Heart left ventricle (tissue), 16 donors: ENCODE data around the gene BRINP1. TPM values are rescaled to one million over a fixed set of nuclear protein-coding genes. Genes with fewer than 3 reads are reported as not detected.

ENCODE experiments used
- ATAC-seq, 4 donors: fragments of 200-7000 bp; cut with Tn5 transposase; one replicate each; pipeline ENCODE4 v1.9.1; 2020 to 2022; ENCODE audit warnings: moderate library complexity in 4 of 4, mild to moderate bottlenecking in 3 of 4, moderate number of reproducible peaks in 1 of 4
- DNase-seq, 5 donors: peaks; one replicate each; pipeline ENCODE4 v3.0.0-alpha.2; 2020
- H3K27ac ChIP-seq, 12 donors: fragments of 200-600 bp; sonication (generic) in 4 of 12; one replicate each; pipeline versions ENCODE4 v1.5.0 to v1.8.0; 2016 to 2022; ENCODE audit warnings: mild to moderate bottlenecking in 2 of 12
- H3K27me3 ChIP-seq, 9 donors: fragments of 200-600 bp; sonication (generic) in 2 of 9; one replicate each; pipeline versions ENCODE4 v1.5.1 to v1.8.0; 2016 to 2022; ENCODE audit warnings: mild to moderate bottlenecking in 3 of 9
- H3K36me3 ChIP-seq, 9 donors: fragments of 200-600 bp; sonication (generic) in 2 of 9; one replicate each; pipeline versions ENCODE4 v1.5.0 to v1.8.0; 2018 to 2022; ENCODE audit warnings: mild to moderate bottlenecking in 2 of 9
- H3K4me1 ChIP-seq, 12 donors: fragments of 200-600 bp; sonication (generic) in 4 of 12; one replicate each; pipeline versions ENCODE4 v1.5.0 to v1.8.0; 2016 to 2022; ENCODE audit warnings: mild to moderate bottlenecking in 3 of 12
- H3K4me3 ChIP-seq, 12 donors: fragments of 200-600 bp; sonication (generic) in 4 of 12; one replicate each; pipeline versions ENCODE4 v1.5.0 to v1.8.0; 2017 to 2022; ENCODE audit warnings: mild to moderate bottlenecking in 9 of 12, moderate library complexity in 4 of 12
- H3K9me3 ChIP-seq, 12 donors: fragments of 200-600 bp; sonication (generic) in 4 of 12; one replicate each; pipeline versions ENCODE4 v1.5.0 to v1.8.0; 2016 to 2022; ENCODE audit warnings: mild to moderate bottlenecking in 1 of 12
- POLR2A ChIP-seq, 2 donors: fragments of 450-650 bp; IDR thresholded peaks; one replicate each; pipeline ENCODE4 v1.6.1; 2017; ENCODE audit warnings: antibody characterized with exemption in 2 of 2, mild to moderate bottlenecking in 2 of 2, moderate library complexity in 2 of 2
- WGBS, 4 donors: extraction: QIAGEN DNeasy Blood & Tissue Kit in 2 of 4; methylation state at CpG; one replicate each; pipeline versions ENCODE4 v1.1.5 to v1.1.7; 2013 to 2018; 5-methylcytosine and 5-hydroxymethylcytosine counted together
- intact Hi-C, 10 donors: fragments of 100-400 bp; cut with DNase I; formaldehyde crosslinking; loops; one replicate each; pipeline versions ENCODE4 v1.11.1 to v1.14.2; 2022
- polyA plus RNA-seq, 2 donors: library from polyadenylated mRNA; stranded (reverse); fragments of 200-250 nt; gene quantifications; one replicate each; pipeline ENCODE4 v1.2.3, GENCODE V29; 2013
- total RNA-seq, 9 donors: library from RNA; depleted of rRNA in 2 of 9; stranded (reverse); fragments of >200 nt in 2 of 9; fragmentation: NEBNext Ultra II Directional in 3 of 9; extraction: Animal tissue kit (Norgen Biotek cat#: 25700) in 3 of 9; gene quantifications; one replicate each; pipeline versions ENCODE4 v1.1.0 to v1.2.4, GENCODE V29; 2016 to 2023
- TF ChIP-seq, protein P1 (sequence below), 12 donors: fragments of 200-600 bp; sonication (generic) in 4 of 12; IDR thresholded peaks; one replicate each; pipeline versions ENCODE4 v1.5.0 to v1.8.0; 2018 to 2022; ENCODE audit warnings: antibody characterized with exemption in 12 of 12, mild to moderate bottlenecking in 5 of 12
- donor health status: ischemic (EF 13 %, LVEDD 7.1; RV severe dilation, severe dysfunction).
- donor health status: healthy with polysubstance abuse.
- donor health status: DM: no; HTN: yes; CAD: no.
- donor health status: DM: no; HTN: no; CAD: no.
- donor health status: ischemic (EF 25% LVEDD 6.9; RV normal size, moderate dysfunction).
- donor health status: ischemic (EF 25% LVEDD 5.7; RV mildly dilated, moderate dysfunction).
- donor health status: healthy.
- donor health status: DM: yes; HTN: yes; CAD: no.
- donor health status: ischemic (EF 35%, LVEDD 5.7; RV mildly dilated, moderate dysfunction).
- donor health status: nonischemic (EF 11% LVEDD 7.7; RV severe dilation, severe dysfunction).
- donor health status: DM: yes; HTN: yes; CAD: no.
- donor health status: PGD.
- donor health status: ischemic (EF 29% LVEDD 5.4; RV normal size, mild dysfunction).
- donor health status: nonischemic (EF 23%, LVEDD 6.1; RV moderate dilation, normal function).

The BRINP1 gene
- total and polyA plus RNA-seq, 11 donors, result 0.04 to 7.1 (median 0.40) TPM; not detected in 1

DNA sequence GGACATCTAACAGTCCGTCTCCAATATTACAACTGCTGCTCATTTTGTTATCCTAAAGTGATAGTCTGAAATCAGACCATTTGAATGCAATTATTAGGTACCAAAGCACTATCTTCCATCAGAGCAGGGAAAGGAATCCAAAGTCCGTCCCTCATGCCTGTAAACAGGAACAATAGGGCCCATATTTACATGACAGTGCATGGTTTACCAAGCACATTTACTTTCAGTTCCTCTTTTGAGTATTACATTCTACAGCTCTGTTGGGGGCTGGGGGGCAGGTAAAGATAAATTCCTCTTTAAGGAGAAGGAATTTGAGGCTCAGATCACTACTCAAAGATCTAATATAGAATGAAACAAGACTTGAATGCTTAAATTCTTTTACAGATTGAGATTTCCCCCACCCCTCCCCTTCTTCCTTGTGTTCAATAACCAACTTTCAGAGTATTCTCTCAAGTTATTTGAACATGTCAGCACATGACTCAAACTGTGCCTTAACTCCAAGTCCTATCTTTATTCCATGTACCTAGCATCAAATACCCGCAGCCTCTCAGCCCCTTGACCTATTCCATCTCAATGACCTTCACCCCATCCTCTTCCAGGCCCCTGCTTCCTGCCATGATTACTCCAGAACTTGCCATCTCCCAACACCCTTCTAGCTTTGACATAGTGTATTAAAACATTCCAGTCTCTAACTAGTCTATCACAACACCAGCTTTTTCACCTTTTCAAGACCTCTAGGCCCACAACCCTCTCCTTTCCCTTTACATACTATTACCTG, 71.0 kb downstream of the BRINP1 start:
- no peak overlapping the region for H3K27ac ChIP-seq
- ATAC-seq, result no peak
- no peaks in the 10 kb centered on the region for H3K4me1 ChIP-seq
- 51 to 58% (median 57%) methylated on average over 3 of the region's 3 CpGs for WGBS, 4 donors
- TF ChIP-seq POLR2A (IDR thresholded peaks at IDR 0.05), result no peak
- TF ChIP-seq, protein P1, sequence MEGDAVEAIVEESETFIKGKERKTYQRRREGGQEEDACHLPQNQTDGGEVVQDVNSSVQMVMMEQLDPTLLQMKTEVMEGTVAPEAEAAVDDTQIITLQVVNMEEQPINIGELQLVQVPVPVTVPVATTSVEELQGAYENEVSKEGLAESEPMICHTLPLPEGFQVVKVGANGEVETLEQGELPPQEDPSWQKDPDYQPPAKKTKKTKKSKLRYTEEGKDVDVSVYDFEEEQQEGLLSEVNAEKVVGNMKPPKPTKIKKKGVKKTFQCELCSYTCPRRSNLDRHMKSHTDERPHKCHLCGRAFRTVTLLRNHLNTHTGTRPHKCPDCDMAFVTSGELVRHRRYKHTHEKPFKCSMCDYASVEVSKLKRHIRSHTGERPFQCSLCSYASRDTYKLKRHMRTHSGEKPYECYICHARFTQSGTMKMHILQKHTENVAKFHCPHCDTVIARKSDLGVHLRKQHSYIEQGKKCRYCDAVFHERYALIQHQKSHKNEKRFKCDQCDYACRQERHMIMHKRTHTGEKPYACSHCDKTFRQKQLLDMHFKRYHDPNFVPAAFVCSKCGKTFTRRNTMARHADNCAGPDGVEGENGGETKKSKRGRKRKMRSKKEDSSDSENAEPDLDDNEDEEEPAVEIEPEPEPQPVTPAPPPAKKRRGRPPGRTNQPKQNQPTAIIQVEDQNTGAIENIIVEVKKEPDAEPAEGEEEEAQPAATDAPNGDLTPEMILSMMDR (IDR thresholded peaks at IDR 0.05), result no peak
- H3K27me3 ChIP-seq, result no peaks in the 10 kb centered on the region
- no peaks in the 10 kb centered on the region for H3K9me3 ChIP-seq
- H3K36me3 ChIP-seq, result no peaks in the 10 kb centered on the region
- DNase-seq, result no peak
- intact Hi-C loops, result loop anchor here in 1 of 10 donors (5.0 kb wide), 1 partner anchor 466 kb away; no protein-coding TSS in a partner anchor
- H3K4me3 ChIP-seq, result no peak overlapping the region

GRCh38 chr9:119291554-119291953, 77.7 kb downstream of the BRINP1 start:
- no peaks in the 10 kb centered on the region for H3K4me1 ChIP-seq
- ATAC-seq, result no peak
- intact Hi-C loops, result loop anchor here in 3 of 10 donors (5.0 kb wide), 4 partner anchors 299 to 1649 kb away; no protein-coding TSS in a partner anchor
- TF ChIP-seq, protein P1 (IDR thresholded peaks at IDR 0.05), result no peak
- TF ChIP-seq POLR2A (IDR thresholded peaks at IDR 0.05), result no peak
- no peak overlapping the region for H3K4me3 ChIP-seq
- no peaks in the 10 kb centered on the region for H3K36me3 ChIP-seq
- no peaks in the 10 kb centered on the region for H3K9me3 ChIP-seq
- 26 to 29% (median 27%) methylated on average over 1 of the region's 1 CpG for WGBS, 4 donors
- H3K27me3 ChIP-seq, result no peaks in the 10 kb centered on the region
- H3K27ac ChIP-seq, result no peak overlapping the region
- DNase-seq, result no peak

DNA sequence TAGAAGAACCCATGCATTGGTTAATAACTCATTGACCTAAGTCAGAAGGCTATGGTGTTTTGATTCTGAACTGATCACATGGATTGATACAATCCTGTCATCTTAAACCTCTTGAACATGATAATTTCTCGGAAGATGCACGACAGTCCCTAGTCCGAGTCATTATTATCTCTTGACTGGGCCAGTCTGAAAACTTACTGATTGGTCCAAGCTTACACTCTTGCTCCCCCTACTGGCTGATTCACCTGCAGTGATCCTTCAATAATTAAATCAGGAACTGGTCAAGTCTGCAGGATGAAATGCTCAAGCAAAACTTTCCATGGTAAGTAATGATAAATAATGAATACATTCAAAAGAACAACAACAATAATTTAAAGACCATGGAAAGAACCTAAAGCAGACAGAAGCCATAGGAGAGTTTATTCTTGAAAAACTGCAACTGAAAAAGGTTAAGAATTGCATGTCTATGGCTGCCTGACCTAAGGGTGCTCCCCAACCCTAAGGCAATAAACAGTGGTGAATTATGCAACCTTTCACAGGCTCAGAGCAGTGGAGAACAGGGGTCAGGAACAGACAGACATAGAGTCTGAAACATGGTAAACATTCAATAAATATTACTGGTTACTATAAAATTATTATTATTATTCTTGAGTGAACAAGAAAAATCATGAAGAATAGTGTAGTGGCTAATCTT, 79.3 kb downstream of the BRINP1 start:
- Histone ChIP-seq H3K36me3 (no peaks in the 10 kb centered on the region), H3K27me3 (no peaks in the 10 kb centered on the region), H3K9me3 (no peaks in the 10 kb centered on the region), H3K4me1 (no peaks in the 10 kb centered on the region), H3K27ac (no peak overlapping the region), H3K4me3 (no peak overlapping the region)
- no peak for TF ChIP-seq POLR2A (IDR thresholded peaks at IDR 0.05)
- TF ChIP-seq, protein P1 (IDR thresholded peaks at IDR 0.05), result peak; percentile 67 to 89 (median 80)
- 8 to 23% (median 21%) methylated on average over 3 of the region's 3 CpGs for WGBS, 4 donors
- intact Hi-C loops, result loop anchor here in 9 of 10 donors (1.0 to 10.0 kb wide), 12 partner anchors 75 to 1648 kb away; partner anchors contain the start of gene BRINP1 (in 1 of the 9)
- peak in 4 of 5 donors; percentile 33 to 60 (median 52) for DNase-seq
- ATAC-seq, result peak in 3 of 4 donors; percentile 42 to 70 (median 54)
